ENCODE measurements around the gene BDP1. TPM values are rescaled to one million over a fixed set of nuclear protein-coding genes. Genes with fewer than 3 reads are reported as not detected.
"Not testable (repeated sequence)": the region's sequence is repeated elsewhere in the genome, so short reads cannot be mapped to it uniquely, and the experiment has no call there.

Gene BDP1
- total and polyA plus RNA-seq, 2 of the 4 experiments (the other 2 are of a cell fraction) = 5.8 to 14.0 TPM

DNA sequence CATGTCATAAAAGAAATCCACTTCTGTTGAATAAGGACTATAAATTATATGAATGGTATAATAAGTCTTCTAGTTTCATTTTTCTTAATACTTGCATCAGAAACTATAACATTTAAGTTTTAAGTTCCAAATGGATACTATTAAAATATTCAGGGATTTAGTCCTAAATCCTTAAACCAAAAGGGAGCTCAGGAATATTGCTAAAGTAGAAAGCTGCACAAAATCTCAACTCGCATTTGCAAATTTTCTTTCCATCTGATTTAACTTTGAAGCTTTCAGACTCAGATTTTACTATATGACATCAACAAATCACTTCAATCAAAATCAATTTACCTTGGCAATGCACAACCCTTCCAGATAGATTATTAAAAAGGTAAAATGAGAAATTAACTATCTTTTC, 10.4 kb upstream of the BDP1 start:
- H3K4me1 ChIP-seq (ENCODE audit: control insufficient read depth, insufficient read depth, low read length); POLR2A ChIA-PET (ENCODE audit: unreplicated experiment); CTCF ChIA-PET; in situ Hi-C loops (cut with MboI; ENCODE audit: low sequenced_read_pairs); DNase-seq; H2AFZ ChIP-seq (replicated peaks; ENCODE audit: low read length, poor library complexity); H2AK9ac ChIP-seq (replicated peaks; ENCODE audit: low read depth, low read length, poor library complexity); H2BK120ac ChIP-seq (ENCODE audit: low read depth, low read length); H3K23ac ChIP-seq (ENCODE audit: low read depth, low read length); H3K9me3 ChIP-seq (ENCODE audit: control insufficient read depth, insufficient read depth, low read length); H3K27ac ChIP-seq (ENCODE audit: insufficient read depth, low read length); H4K8ac ChIP-seq (ENCODE audit: low read depth in 2 of 2, low read length in 2 of 2); H2BK20ac ChIP-seq (ENCODE audit: low read depth, low read length); H3K18ac ChIP-seq (ENCODE audit: low read depth, low read length); H3K4me2 ChIP-seq (ENCODE audit: low read depth, low read length); H3K36me3 ChIP-seq (ENCODE audit: control insufficient read depth, insufficient read depth, low read length); H4K20me1 ChIP-seq (ENCODE audit: insufficient read depth, low read length); H4K5ac ChIP-seq (ENCODE audit: low read depth, low read length); H2BK5ac ChIP-seq (ENCODE audit: low read depth, low read length, poor library complexity, severe bottlenecking); H3K56ac ChIP-seq (ENCODE audit: extremely low read depth, insufficient read depth, low read length); intact Hi-C loops (cut with micrococcal nuclease); H3K79me1 ChIP-seq (ENCODE audit: low read depth in 1 of 2, low read length in 2 of 2); H3K27me3 ChIP-seq (ENCODE audit: control insufficient read depth, insufficient read depth, low read length); H3K4ac ChIP-seq (ENCODE audit: low read depth, low read length); H2BK15ac ChIP-seq (ENCODE audit: low read depth, low read length); H2AK5ac ChIP-seq (ENCODE audit: low read depth, low read length); H3K9ac ChIP-seq (ENCODE audit: low read depth, low read length); ATAC-seq (ENCODE audit: low read depth); H3K14ac ChIP-seq (replicated peaks; ENCODE audit: low read depth, low read length); H4K91ac ChIP-seq (ENCODE audit: insufficient read depth, low read depth, low read length); dilution Hi-C loops (cut with HindIII; ENCODE audit: low sequenced_read_pairs, unreplicated experiment); BruUV-seq (replicated peaks); H3K4me3 ChIP-seq (ENCODE audit: insufficient read depth, low read depth, low read length); H3K9me1 ChIP-seq (ENCODE audit: insufficient read depth, low read length): not testable (repeated sequence)
- WGBS, 2 experiments (ENCODE audit: extremely low coverage in 2 of 2, insufficient read length in 1 of 2) = no CpG with 5 or more reads among the region's 1 CpG

DNA sequence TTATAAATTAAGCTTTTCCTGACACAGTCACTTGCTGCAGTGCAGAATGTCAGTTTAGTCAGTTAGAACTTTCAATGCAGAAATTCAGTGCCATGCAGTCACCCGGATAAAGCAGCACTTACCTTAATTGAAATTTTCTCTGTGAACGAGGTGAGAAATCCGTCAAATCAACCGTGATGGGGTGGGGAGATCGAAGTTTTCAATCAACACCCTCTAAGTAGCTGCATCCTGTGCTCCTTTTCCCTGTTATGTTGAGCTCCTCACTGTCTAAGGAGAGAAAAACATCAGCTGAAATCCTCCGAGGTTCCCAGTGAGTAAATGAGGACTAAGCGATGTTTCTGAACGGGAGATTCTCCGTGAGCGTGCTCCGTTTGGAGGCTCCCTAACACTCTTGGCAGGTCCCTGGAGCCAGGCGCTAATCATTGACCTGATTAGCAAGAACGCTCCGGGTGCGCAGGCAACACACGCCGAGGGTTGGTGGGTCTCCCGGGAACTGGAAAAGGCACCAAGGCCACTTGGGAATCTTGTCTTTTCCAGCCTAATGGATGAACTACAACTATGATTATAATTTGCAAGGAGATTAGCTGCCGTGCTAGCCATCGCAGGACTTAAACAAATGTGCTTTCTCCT, 9.8 kb upstream of the BDP1 start:
- H4K91ac ChIP-seq (ENCODE audit: insufficient read depth, low read depth, low read length); H2BK20ac ChIP-seq (ENCODE audit: low read depth, low read length); POLR2A ChIA-PET (ENCODE audit: unreplicated experiment); DNase-seq; H2BK5ac ChIP-seq (ENCODE audit: low read depth, low read length, poor library complexity, severe bottlenecking); intact Hi-C loops (cut with micrococcal nuclease); H2AK9ac ChIP-seq (replicated peaks; ENCODE audit: low read depth, low read length, poor library complexity); H3K4me1 ChIP-seq (ENCODE audit: control insufficient read depth, insufficient read depth, low read length); H3K56ac ChIP-seq (ENCODE audit: extremely low read depth, insufficient read depth, low read length); H2BK120ac ChIP-seq (ENCODE audit: low read depth, low read length); H2AFZ ChIP-seq (replicated peaks; ENCODE audit: low read length, poor library complexity); H4K5ac ChIP-seq (ENCODE audit: low read depth, low read length); dilution Hi-C loops (cut with HindIII; ENCODE audit: low sequenced_read_pairs, unreplicated experiment); BruUV-seq (replicated peaks); H4K20me1 ChIP-seq (ENCODE audit: insufficient read depth, low read length); H3K9ac ChIP-seq (ENCODE audit: low read depth, low read length); H3K4ac ChIP-seq (ENCODE audit: low read depth, low read length); in situ Hi-C loops (cut with MboI; ENCODE audit: low sequenced_read_pairs); H4K8ac ChIP-seq (ENCODE audit: low read depth in 2 of 2, low read length in 2 of 2); H3K18ac ChIP-seq (ENCODE audit: low read depth, low read length); H3K23ac ChIP-seq (ENCODE audit: low read depth, low read length); H2BK15ac ChIP-seq (ENCODE audit: low read depth, low read length); H3K4me3 ChIP-seq (ENCODE audit: insufficient read depth, low read depth, low read length); H2AK5ac ChIP-seq (ENCODE audit: low read depth, low read length); H3K27ac ChIP-seq (ENCODE audit: insufficient read depth, low read length); H3K36me3 ChIP-seq (ENCODE audit: control insufficient read depth, insufficient read depth, low read length); H3K14ac ChIP-seq (replicated peaks; ENCODE audit: low read depth, low read length); H3K9me3 ChIP-seq (ENCODE audit: control insufficient read depth, insufficient read depth, low read length); CTCF ChIA-PET; H3K79me1 ChIP-seq (ENCODE audit: low read depth in 1 of 2, low read length in 2 of 2); H3K9me1 ChIP-seq (ENCODE audit: insufficient read depth, low read length): not testable (repeated sequence)
- ATAC-seq (ENCODE audit: low read depth) = peak; percentile 27
- no CpG with 5 or more reads among the region's 20 CpGs for WGBS, 2 experiments (ENCODE audit: extremely low coverage in 2 of 2, insufficient read length in 1 of 2)
- peak overlapping the region; percentile 65; the same call in 1 of the 2 replicates for H3K4me2 ChIP-seq (ENCODE audit: low read depth, low read length)
- peaks cover 14% of the 10 kb centered on the region for H3K27me3 ChIP-seq (ENCODE audit: control insufficient read depth, insufficient read depth, low read length)

All from IMR-90 (cell line).